ENCODE results near the gene OPN4.

DNA sequence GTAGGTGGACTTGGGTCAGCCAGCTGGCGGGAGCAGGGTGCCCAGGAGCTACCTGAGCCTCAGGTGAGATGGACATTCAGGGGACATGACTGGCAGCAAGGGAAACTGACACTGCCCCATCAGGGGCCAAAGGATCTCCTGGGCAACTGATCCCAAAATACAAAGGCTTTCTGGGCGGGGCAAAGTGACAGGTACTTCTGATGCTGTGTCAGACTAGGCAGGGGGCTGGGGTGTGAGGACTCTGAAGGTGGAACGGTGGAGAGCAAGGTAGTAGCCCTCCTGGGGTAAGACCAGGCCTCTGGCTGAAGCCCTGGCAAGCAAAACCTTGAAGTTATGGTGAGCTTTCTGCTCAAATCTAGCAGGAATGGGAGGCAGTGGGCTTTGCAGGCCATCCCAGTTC lies 4.4 kb downstream of the OPN4 start:
- TF ChIP-seq, protein P1, sequence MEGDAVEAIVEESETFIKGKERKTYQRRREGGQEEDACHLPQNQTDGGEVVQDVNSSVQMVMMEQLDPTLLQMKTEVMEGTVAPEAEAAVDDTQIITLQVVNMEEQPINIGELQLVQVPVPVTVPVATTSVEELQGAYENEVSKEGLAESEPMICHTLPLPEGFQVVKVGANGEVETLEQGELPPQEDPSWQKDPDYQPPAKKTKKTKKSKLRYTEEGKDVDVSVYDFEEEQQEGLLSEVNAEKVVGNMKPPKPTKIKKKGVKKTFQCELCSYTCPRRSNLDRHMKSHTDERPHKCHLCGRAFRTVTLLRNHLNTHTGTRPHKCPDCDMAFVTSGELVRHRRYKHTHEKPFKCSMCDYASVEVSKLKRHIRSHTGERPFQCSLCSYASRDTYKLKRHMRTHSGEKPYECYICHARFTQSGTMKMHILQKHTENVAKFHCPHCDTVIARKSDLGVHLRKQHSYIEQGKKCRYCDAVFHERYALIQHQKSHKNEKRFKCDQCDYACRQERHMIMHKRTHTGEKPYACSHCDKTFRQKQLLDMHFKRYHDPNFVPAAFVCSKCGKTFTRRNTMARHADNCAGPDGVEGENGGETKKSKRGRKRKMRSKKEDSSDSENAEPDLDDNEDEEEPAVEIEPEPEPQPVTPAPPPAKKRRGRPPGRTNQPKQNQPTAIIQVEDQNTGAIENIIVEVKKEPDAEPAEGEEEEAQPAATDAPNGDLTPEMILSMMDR (IDR thresholded peaks at IDR 0.05; ENCODE audit: low read depth, low read length): no peak
- no peak for TF ChIP-seq MYC (IDR thresholded peaks at IDR 0.05; ENCODE audit: low read depth, low read length)
